Mesenchymal stem cell (in vitro differentiated cells and primary cell): ENCODE results near the gene ABCA1.

Experiments
- DNase-seq: peaks from one replicate; pipeline ENCODE4 v3.0.0-alpha.2; 2013
- H2AFZ ChIP-seq: one replicate; pipeline ENCODE4 v1.6.1; 2013; ENCODE audit warnings: low read depth, mild to moderate bottlenecking, control low read depth, inconsistent platforms, low read length, moderate library complexity
- H2AK5ac ChIP-seq: 2 replicates; pipeline ENCODE4 v1.6.1; 2013; ENCODE audit warnings: low read length, moderate library complexity, mild to moderate bottlenecking, inconsistent platforms; ENCODE audit not compliant: severe bottlenecking
- H2BK120ac ChIP-seq: one replicate; pipeline ENCODE4 v1.6.1; 2013; ENCODE audit warnings: low read depth, mild to moderate bottlenecking, inconsistent platforms, low read length, moderate library complexity
- H2BK12ac ChIP-seq, 2 experiments: one replicate each; pipeline ENCODE4 v1.6.1; 2013; ENCODE audit warnings: inconsistent platforms in 2 of 2, low read length in 2 of 2, mild to moderate bottlenecking in 2 of 2, moderate library complexity in 2 of 2, control low read depth in 1 of 2
- H2BK15ac ChIP-seq: one replicate; pipeline ENCODE4 v1.6.1; 2013; ENCODE audit warnings: mild to moderate bottlenecking, low read depth, inconsistent platforms; ENCODE audit not compliant: poor library complexity, severe bottlenecking
- H2BK5ac ChIP-seq: 2 replicates; pipeline ENCODE4 v1.6.1; 2013; ENCODE audit warnings: low read depth, mild to moderate bottlenecking, low read length, control low read depth, inconsistent platforms; ENCODE audit not compliant: poor library complexity, severe bottlenecking
- H3K14ac ChIP-seq, 2 experiments: one replicate each; pipeline ENCODE4 v1.6.1; 2013; ENCODE audit warnings: inconsistent platforms in 2 of 2, low read length in 2 of 2, control low read depth in 1 of 2, mild to moderate bottlenecking in 1 of 2, moderate library complexity in 1 of 2
- H3K18ac ChIP-seq, 2 experiments: one replicate each; pipeline ENCODE4 v1.6.1; 2013; ENCODE audit warnings: inconsistent platforms in 2 of 2, low read length in 2 of 2, control low read depth in 1 of 2, low read depth in 1 of 2, mild to moderate bottlenecking in 1 of 2
- H3K23ac ChIP-seq, 2 experiments: one replicate each; pipeline ENCODE4 v1.6.1; 2013; ENCODE audit warnings: inconsistent platforms in 2 of 2, low read length in 2 of 2, mild to moderate bottlenecking in 2 of 2, moderate library complexity in 2 of 2, control low read depth in 1 of 2
- H3K27ac ChIP-seq: 2 replicates; pipeline ENCODE4 v1.5.1; 2013; ENCODE audit warnings: mild to moderate bottlenecking, moderate library complexity, low read length, control low read depth, inconsistent platforms; ENCODE audit not compliant: poor library complexity, severe bottlenecking
- H3K27me3 ChIP-seq, 2 experiments: 2 replicates each; pipeline versions ENCODE4 v1.6.1 to v1.7.0; 2013; ENCODE audit warnings: low read length in 2 of 2, mild to moderate bottlenecking in 2 of 2, moderate library complexity in 2 of 2, control low read depth in 1 of 2, inconsistent platforms in 1 of 2; ENCODE audit not compliant: control insufficient read depth in 1 of 2, insufficient read depth in 1 of 2
- H3K36me3 ChIP-seq, 2 experiments: 2 replicates each; pipeline versions ENCODE4 v1.6.1 to v1.7.0; 2013; ENCODE audit warnings: low read length in 2 of 2, control low read depth in 1 of 2, inconsistent platforms in 1 of 2, low read depth in 1 of 2, mild to moderate bottlenecking in 1 of 2; ENCODE audit not compliant: insufficient read depth in 2 of 2, control insufficient read depth in 1 of 2
- H3K4ac ChIP-seq, 2 experiments: one replicate each; pipeline ENCODE4 v1.6.1; 2013; ENCODE audit warnings: inconsistent platforms in 2 of 2, low read length in 2 of 2, mild to moderate bottlenecking in 2 of 2, moderate library complexity in 2 of 2, control low read depth in 1 of 2, low read depth in 1 of 2
- H3K4me1 ChIP-seq: 2 replicates; pipeline ENCODE4 v1.6.1; 2013; ENCODE audit warnings: low read depth, low read length, control low read depth; ENCODE audit not compliant: control insufficient read depth, insufficient read depth
- H3K4me2 ChIP-seq: 2 replicates; pipeline ENCODE4 v1.6.1; 2013; ENCODE audit warnings: low read length, mild to moderate bottlenecking, inconsistent platforms; ENCODE audit not compliant: poor library complexity, severe bottlenecking
- H3K4me3 ChIP-seq, 2 experiments: 2 replicates each; pipeline versions ENCODE4 v1.5.1 to v1.7.0; 2013; ENCODE audit warnings: low read length in 2 of 2, mild to moderate bottlenecking in 2 of 2, control low read depth in 1 of 2, low read depth in 1 of 2; ENCODE audit not compliant: insufficient read depth in 1 of 2
- H3K79me1 ChIP-seq: replicated peaks from 2 replicates; pipeline ENCODE4 v1.6.1; 2013; ENCODE audit warnings: mild to moderate bottlenecking, control low read depth, low read length, inconsistent platforms; ENCODE audit not compliant: poor library complexity, severe bottlenecking
- H3K9ac ChIP-seq: 2 replicates; pipeline ENCODE4 v1.7.0; 2013; ENCODE audit warnings: mild to moderate bottlenecking, low read length, moderate library complexity
- H3K9me3 ChIP-seq: 2 replicates; pipeline ENCODE4 v1.7.0; 2013; ENCODE audit warnings: mild to moderate bottlenecking, low read length; ENCODE audit not compliant: control insufficient read depth
- H4K8ac ChIP-seq: one replicate; pipeline ENCODE4 v1.6.1; 2013; ENCODE audit warnings: inconsistent platforms, mild to moderate bottlenecking, low read length, moderate library complexity
- H4K91ac ChIP-seq: one replicate; pipeline ENCODE4 v1.6.1; 2013; ENCODE audit warnings: mild to moderate bottlenecking, low read length, inconsistent platforms
- WGBS: methylation state at CpG from one replicate; pipeline ENCODE4 v1.1.7; 2013; ENCODE audit warnings: mixed read lengths; 5-methylcytosine and 5-hydroxymethylcytosine counted together

The ABCA1 gene

DNA sequence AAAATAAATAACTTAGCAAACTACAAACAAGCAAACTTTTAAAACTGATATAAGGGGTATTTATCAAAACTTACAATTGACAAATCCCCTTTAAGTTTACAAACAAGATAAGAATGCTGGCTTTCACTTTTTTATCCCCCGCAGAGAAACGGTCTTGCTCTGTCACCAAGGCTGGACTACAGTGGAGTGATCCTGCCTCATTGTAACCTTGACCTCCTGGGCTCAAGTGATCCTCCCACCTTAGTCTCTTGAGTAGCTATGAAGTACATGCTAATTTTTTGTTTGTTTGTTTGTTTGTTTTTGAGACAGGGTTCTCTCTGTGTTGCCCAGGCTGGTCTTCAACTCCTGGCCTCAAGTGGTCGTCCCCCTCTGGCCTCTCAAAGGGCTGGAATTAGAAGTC, 189.5 kb downstream of the ABCA1 start:
- Histone ChIP-seq H3K4ac (no peak overlapping the region), H2BK5ac (no peak overlapping the region), H2AFZ (no peak overlapping the region), H3K36me3 (no peaks in the 10 kb centered on the region), H4K8ac (no peak overlapping the region), H3K79me1 (no peaks in the 10 kb centered on the region), H2BK15ac (no peak overlapping the region), H3K9me3 (no peaks in the 10 kb centered on the region), H3K4me1 (no peaks in the 10 kb centered on the region), H2AK5ac (no peak overlapping the region), H3K4me2 (no peak overlapping the region), H3K18ac (no peak overlapping the region), H2BK12ac (no peak overlapping the region), H4K91ac (no peak overlapping the region), H3K4me3 (no peak overlapping the region), H3K27ac (no peak overlapping the region), H3K23ac (no peak overlapping the region), H3K14ac (no peak overlapping the region), H3K9ac (no peak overlapping the region), H2BK120ac (no peak overlapping the region), H3K27me3 (no peaks in the 10 kb centered on the region)
- DNase-seq: no peak
- 55% methylated on average over 3 of the region's 3 CpGs for WGBS
